HG03135 (cell line): ENCODE data around the gene LARP4B.
"Not testable (repeated sequence)": the region's sequence is repeated elsewhere in the genome, so short reads cannot be mapped to it uniquely, and the experiment has no call there.

Experiments used
- ATAC-seq: cut with Tn5 transposase; IDR thresholded peaks from one replicate; pipeline ENCODE4 v1.9.1; 2021; ENCODE audit warnings: mild to moderate bottlenecking, moderate library complexity; ENCODE audit not compliant: unreplicated experiment

Gene LARP4B

DNA sequence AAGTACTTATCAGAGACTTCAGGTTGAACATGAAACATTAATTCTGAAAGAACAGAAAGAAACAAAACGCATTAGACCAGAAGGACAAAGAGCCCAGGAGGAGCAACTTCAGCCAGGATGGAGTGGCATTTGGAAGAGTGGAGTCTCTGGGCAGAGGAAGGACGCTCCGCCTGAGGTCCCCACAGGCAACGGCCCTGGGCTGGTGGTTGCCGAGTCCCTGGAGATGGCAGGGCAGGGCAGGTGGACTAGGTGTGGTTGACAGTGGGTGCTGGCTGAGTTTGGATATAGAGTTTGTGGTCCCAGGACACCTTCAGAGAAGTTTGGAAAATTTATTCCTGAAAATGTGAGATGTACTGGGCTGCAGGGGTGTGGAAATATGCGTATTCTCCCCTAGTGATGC lies 27.4 kb upstream of the LARP4B start:
- no peak for ATAC-seq

DNA sequence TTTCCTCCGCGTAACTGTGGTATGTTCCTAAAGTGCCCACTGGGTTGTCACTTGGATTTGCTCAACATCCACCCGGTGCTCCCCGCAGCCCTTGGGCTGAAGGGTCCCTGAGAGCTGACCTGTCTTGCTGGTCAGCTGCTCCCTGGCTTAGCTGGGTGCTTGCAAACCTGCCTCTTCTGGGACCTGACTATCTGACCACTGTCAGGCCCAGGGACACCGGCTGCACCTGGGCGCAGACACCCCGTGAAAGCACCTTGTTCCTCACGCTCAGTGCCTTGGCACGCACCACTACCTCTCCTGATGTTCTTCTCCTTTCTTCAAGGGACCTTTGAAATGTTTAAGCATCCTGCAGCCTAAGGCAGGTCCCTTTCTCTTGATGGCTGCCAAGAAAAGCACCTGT lies 26.6 kb upstream of the LARP4B start:
- ATAC-seq = no peak

DNA sequence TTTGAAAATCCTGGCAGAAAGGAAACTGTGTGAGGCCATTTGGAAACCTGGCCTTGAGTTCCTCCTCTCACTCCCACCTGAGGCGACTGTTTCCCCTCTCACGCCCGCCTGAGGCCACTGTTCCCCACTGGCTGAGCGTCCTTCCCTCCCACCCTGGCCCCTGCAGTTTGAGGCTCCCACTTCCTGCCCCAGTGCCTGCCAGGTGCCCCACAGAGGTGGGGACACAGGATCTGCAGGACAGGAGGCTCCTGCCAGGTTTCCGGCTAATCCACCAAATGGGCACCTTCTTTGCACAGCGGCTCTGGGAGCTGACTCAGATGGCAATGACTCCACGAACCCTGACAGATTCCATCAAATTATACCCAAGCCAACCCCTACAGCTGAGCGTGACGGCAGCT lies 24.3 kb upstream of the LARP4B start:
- ATAC-seq = no peak

DNA sequence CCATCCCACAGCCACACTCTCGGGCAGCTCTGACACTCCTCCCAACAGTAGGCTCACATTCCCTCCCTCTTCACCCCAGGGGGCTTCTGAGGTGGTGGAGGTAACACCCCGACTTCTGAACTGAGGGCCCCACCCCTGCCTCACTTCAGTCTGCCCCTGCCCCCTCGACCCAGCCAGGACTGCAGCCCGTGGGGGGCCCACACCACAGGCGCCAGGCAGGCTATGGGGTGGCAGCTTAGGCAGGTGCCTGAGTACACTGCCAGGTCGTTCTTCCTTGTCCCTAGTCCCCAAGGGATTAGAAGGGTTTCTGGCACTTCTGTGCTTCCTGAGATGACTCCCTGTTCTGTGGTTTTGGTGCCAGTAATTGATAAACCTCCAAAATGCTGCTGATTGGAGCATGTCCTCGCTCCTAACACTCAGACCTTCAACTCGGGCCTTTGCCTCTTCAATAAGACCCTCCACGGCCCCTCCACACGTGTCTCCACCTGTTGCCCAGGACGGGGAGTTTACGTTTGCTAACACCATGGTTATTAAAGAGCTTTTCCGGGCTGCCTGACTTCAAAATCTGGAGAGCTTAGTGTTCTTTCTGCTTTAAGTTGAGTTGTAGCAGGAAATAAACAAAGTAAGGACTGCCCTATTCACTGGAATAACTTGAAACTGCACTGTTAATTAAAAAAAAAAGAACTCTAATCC lies 23.8 kb upstream of the LARP4B start:
- no peak for ATAC-seq

DNA sequence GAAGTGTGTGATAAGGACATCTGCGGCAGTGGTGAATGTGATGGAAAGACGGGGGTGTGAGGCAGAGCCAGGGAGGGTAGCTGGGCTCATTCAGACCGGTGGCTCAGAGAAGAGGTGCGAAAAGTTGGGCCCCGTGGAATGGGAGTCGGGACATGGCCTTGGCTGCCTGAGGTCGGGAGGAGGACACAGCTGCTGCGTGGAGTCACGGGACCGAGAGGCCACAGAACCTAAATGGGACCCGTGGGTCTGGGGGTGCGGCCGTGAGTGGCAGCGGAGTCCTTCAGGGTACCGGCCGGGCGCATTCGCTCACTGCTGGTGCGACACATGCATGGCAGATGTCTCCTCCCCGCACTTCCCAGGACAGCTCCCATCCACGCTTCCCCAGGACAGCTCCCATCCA lies 22.9 kb upstream of the LARP4B start:
- no peak for ATAC-seq

DNA sequence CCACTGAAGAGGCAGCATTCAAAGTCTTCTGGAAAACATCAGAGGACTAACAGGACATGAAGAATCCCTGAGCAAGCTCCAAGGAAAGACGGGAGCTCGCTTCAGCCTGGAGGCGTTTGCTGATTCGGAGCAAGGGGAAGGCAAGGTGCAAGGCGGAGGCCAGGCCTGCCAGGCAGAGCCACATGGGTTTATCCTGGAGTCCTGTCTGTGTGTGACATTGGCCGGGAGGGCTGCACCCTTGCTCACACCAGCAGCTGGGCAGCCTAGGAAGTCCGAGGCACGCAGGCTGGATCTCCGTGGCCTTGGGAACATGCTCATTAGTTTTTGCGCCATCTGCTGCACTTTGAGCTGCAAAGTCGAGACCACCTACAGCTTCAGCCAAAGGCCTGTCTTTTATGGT lies 22.3 kb upstream of the LARP4B start:
- ATAC-seq = no peak

DNA sequence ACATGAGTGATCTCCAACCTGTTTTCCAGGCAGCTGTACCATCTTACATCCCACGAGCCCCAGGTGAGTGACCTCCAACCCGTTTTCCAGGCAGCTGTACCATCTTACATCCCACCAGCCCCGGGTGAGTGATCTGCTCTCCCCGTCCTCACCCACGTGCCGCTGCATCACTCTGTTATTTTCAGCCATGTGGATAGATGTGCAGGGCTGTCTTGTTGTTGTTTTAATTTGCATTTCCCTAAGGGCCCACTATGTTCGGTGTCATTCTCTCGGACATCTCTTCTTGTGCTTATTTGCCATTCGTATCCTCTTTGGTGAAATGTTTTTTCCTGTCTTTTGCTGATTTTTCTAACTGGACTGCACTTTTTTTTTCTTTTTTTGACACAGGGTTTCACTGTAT lies 17.9 kb upstream of the LARP4B start:
- no peak for ATAC-seq

DNA sequence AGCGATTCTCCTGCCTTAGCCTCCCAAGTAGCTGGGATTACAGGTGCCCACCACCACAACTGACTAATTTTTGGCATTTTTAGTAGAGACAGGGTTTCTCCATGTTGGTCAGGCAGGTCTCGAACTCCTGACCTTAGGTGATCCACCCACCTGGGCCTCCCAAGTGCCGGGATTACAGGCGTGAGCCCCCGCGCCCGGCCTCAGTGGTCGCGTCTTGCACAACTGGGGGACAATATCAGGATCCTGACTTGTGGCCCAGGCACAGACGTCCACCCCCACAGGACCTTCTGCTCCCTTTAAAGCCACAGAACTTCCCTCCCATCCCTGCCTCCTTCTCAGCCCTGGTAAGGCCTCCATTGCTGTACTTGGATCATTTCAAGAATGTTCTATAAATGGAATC lies 16.8 kb upstream of the LARP4B start:
- no peak for ATAC-seq

DNA sequence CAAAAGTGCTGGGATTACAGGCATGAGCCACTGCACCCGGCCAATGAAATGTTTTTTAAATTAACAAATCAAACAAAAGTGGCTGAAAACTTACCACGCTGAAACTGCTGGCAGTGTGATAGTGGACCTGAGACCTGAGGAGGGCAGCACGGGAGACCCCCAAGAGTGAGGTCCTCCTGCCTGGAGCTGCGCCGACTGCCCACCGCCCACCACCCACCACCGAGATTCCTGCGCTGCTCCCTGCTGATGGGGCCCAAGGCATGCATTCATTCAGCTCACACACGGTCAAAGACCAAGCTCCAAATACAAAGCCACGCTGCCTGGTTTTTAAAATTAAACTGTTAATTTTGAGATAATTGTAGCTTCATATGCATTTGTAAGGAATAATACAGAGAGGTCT lies 16.4 kb upstream of the LARP4B start:
- no peak for ATAC-seq

DNA sequence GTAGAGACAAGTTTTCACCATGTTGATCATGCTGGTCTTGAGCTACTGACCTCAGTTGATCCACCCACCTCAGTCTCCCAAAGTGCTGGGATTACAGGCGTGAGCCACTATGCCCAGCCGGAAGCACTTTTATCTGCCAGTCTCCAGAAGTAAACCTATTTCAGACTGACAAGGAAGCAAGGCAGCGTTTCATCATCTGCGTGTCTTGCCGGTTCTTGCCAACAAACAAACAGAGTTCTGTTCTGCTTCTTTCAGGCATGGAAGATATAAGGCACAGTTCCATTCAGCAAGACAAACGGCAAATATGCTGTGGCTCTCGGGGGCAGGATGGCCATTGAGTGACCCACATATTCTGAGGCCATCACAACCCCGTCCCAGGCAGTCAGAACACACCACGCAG lies 15.5 kb upstream of the LARP4B start:
- no peak for ATAC-seq

DNA sequence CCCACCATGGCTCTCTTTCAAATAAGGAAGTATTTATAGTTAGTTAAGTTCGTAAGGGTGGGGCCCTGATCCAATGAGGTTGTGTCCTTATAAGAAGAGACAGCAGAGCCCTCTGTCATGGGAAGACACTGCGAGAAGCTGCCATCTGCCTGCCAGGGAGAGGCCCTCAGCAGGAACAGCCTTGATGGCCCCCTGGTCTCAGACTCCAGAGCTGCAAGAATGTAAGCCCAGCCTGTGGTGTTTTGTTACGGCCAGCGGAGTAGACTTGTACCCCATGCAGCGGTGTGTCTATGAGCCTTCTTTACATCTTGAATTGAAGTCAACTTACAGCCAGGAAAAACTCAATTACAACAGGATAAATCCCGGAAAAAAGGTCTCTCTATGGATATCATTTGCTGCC lies 14.3 kb upstream of the LARP4B start:
- no peak for ATAC-seq

DNA sequence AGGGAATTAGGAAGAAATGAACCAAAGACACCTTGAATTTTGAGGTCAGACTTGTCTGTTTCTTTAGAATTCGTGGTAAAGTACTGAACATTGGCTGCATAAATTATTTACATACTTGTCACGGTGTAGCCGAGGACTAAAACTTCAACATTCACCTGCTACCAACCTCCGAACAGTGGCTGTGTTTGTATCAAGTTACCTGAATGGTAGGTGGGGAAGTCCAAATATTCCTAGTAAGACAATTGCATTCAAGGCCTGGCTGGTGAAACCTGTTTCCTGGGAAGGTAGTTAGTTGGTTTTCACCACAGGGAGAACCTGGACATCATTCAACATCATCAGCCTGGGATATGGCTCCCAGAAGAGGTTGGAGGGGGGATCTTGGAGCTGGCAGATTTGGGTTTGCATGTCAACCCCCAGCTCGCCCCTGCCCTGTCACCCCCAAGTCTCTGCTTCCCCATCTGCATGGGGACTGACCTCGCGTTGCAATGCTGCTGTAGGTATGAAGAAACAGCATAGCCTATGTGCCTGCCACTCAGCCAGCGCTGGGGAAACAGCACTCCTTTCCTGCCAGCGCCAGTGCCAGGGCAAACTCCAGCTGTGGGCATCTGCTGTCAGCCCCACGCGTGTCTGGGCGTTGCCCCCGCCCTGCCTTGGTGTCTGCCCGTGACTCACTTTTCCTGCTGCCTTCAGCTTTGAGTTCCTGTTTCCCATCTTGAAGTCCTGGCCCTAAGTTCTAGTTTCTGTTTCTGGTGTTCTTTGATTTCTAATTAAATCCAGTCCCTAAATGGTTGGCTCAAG lies 12.7 kb upstream of the LARP4B start:
- ATAC-seq = no peak

DNA sequence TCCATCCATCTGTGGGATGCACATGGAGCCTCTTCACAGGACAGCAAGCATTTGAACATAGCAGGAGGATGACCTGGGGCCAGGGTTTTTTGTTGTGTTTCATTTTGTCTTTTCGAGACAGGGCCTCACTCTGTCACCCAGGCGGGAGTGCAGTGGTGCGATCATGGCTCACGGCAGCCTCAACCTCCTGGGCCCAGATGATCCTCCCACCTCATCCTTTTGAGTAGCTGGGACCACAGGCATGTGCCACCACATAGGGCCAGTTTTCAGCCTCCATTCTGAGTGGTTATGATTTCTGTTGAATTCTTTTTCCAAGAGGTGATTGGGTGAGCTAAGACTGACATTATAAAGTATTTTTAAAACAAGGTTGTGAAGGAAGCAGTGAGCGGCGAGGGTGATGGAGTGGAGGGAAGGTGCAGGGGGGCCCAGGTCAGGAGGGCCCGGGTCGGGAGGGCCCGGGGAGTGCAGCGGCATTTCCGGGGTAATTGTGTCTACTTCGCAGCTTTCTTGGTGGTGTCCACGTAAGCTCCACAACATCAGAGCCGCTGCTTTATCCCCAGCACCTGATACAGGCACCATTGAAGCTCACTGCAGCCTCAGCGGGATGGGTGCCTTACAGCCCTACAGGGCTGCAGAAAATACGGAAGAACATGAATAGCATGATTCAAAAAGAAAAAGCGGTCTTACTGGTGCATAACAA lies 12.0 kb upstream of the LARP4B start:
- no peak for ATAC-seq

DNA sequence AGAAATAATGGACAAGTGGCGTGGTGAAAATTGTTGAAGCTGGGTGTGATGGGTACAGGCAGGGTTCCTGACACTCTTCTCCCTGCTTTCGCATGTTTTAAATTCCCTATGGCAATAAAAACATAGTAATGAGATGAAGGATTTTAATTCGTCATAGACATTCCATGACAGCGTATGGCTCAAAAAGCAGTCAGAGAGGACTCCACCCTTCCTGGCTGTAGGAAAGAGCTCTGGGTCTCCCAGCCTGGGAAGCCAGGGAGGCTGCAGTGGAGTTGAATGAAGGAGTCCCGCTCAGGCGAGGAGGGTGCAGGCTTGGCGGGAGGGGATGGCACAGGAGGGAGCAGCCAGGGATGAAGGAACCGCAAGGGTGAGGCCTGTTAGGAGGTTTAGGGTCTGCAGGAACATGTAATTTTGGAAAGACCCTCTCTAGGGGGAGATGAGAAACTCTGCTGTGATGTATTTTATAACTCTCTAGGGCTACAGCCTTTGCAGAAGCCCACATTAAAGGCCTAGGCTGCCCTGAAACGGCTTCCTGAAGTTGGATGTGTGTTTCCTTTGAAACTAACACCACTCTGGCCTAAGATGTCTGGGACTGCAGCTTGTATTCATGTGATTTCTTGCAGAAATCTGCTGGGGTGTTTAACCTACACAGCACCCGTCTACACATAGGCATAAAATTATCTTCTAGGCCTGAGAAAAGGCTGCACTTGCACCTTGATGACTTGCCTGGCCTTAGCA lies 7.6 kb upstream of the LARP4B start:
- no peak for ATAC-seq

DNA sequence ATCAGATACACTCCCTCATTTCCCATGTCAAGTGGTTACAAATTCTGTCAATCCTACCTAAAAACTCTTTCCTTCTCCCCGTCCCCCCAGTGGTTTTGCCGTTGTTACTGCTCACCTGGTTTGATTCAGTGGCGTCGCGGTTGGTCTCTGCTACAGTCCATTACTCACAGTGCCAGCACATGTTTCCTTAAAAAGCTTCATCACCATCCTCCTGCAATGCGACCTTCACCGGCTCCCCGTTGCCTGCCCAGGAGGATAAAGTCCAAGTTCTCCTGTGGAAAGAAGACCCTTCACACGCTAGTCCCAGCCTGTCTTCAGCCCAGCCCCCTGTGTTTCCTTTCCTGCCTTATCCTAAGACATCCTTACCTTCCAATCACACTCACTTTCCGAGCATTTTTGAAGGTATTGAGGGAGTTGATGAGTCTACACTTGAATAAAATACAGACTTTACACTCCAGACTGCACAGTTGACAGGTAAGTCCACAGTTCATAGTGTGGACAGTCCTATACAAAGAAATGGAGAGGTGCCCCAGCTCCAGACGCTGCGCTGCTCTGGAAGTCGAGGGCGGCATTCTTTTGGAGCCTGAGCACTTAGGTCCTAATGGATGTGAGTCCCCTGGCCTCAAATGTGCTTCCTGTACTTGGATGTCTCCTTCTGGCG lies 3.4 kb upstream of the LARP4B start:
- no peak for ATAC-seq

DNA sequence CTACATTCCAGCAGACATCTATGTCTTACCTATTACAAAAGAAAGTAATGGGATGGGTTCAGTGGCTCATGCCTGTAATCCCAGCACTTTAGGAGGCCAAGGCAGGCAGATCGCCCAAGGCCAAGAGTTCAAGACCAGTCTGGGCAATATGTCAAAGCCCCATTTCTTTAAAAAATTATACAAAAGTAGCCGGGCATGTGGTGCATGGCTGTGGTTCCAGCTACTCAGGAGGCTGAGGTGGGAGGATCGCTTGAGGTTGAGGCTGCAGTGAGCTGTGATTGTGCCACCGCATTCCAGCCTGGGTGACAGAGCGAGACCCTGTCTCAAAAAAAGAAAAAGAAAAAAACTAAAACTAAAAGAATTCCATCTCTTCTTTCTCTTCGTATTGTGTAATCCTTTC lies 2.7 kb upstream of the LARP4B start:
- not testable (repeated sequence) for ATAC-seq

DNA sequence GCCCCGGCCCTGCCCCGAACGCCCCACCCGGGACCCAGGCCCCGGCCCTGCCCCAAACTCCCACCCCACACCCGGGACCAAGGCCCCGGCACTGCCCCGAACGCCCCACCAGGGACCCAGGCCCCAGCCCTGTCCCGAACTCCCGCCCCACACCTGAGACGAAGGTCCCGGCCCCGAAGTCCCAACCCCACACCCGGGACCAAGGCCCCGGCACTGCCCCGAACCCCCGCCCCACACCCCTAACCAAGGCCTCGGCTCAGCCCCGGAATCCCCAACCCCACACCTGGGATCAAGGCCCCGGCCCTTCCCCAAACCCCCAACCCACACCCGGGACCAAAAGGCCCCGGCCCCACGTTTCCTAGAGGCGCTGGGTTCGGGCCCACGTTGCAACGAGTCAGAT lies 1.1 kb upstream of the LARP4B start:
- no peak for ATAC-seq

DNA sequence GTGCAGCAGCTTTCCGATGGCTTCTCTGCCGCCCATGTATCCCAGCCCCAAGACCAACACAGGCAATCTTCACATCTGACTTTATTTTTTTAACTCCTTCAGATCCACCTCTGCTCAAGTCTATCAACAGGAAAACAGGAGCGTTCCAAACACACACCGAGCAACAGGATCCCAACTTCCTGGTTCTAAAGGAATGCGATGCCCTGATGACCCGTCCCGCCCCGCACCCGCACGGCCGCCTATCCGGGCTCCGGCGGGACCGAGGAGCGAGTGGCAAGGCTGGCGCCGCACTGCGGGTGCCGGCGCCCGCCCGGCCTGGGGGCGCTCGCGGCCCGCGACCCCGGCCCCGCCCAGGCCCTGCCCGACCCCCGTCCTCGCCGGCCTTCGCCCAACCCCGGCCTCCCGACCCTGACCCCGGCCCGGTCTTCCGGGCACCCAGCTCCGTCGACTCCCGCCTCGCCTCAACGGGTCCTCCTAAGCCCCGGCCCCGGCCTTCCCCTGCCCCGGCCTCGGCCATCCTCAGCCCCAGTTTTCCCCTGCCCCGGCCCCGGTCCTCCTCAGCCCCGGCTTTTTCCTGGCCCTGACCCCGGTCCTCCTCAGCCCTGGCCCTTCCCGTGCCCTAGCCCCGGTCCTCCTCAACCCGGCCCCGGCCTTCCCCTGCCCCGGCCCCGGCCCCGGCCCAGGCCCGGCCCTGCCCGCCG lies 730 bp downstream of the LARP4B start:
- ATAC-seq = peak; percentile 6

DNA sequence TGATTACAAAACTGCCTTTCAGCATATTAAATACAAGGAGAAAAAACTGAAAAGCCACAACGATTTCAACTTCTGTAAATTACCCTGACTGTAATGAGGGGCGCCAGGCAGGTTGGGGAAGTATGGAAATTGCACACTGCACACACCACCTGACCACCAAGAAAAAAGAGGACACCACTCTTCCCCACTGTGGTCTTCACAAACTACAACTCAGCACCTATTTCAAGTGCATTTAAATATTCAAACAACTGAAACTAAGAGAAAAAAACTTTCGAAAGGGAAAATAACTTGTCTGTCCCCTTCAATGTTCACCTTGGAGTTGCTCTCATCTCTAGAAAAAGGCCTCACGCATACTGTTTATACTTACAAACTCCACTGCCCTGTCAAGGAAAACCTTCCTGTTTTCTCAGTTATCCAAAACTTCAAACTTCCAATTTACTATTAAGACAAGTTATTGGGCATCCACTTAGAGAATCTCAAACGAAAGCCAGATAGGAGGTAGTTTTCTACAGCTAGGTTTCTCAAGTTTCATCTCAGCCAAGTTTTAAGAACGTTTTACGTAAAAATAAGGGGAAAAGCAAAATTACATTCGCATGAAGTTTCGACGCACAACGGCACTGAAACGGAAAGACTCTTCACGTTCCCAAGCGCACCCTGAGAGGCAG lies 1.4 kb downstream of the LARP4B start:
- ATAC-seq = no peak

DNA sequence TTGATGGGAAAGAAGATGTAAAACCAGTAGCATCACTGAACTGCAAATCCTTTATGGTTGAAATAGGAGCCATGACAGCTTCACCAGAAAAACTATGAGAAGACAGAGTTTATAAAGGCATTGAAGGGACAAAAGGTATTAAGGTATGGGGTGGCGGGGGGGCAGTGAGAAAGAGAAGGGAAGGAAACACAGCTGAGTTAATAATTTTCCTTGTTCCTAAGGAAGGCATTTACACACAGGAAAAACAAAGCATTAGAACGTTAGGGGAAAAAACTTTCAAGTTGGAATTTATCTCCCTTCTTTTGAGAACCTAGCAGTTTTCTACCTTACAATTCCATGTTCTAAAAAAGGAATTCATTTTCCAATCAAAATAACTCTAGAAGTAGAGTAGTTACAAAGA lies 4.4 kb downstream of the LARP4B start:
- ATAC-seq = no peak
